HEK293T (cell line): ENCODE measurements around the gene MICALL2.

Experiments used
- BHLHE40 ChIP-seq: fragments of 450-650 bp; IDR thresholded peaks from 2 replicates; pipeline ENCODE4 v1.6.1; 2016; ENCODE audit warnings: mild to moderate bottlenecking, moderate library complexity, borderline replicate concordance
- CTBP1 ChIP-seq: fragments of 450-650 bp; IDR thresholded peaks from 2 replicates; pipeline ENCODE4 v1.6.1; 2016; ENCODE audit warnings: borderline replicate concordance
- ELF4 ChIP-seq: fragments of 450-650 bp; IDR thresholded peaks from 2 replicates; pipeline ENCODE4 v1.6.1; 2017; ENCODE audit warnings: antibody characterized with exemption
- FOXK2 ChIP-seq: fragments of 450-650 bp; IDR thresholded peaks from 2 replicates; pipeline ENCODE4 v1.6.1; 2016; ENCODE audit warnings: mild to moderate bottlenecking
- FOXM1 ChIP-seq: fragments of 450-650 bp; IDR thresholded peaks from 2 replicates; pipeline ENCODE4 v1.6.1; 2017; ENCODE audit warnings: mild to moderate bottlenecking, borderline replicate concordance
- HDGF ChIP-seq: fragments of 450-650 bp; IDR thresholded peaks from 2 replicates; pipeline ENCODE4 v1.6.1; 2017; ENCODE audit warnings: antibody characterized with exemption, borderline replicate concordance
- L3MBTL2 ChIP-seq: fragments of 450-650 bp; conservative IDR thresholded peaks from 2 replicates; pipeline ENCODE4 v1.6.1; 2016; ENCODE audit warnings: mild to moderate bottlenecking
- PKNOX1 ChIP-seq: fragments of 450-650 bp; IDR thresholded peaks from 2 replicates; pipeline ENCODE4 v1.6.1; 2016
- SP1 ChIP-seq: fragments of 450-650 bp; IDR thresholded peaks from 2 replicates; pipeline ENCODE4 v1.6.1; 2017
- SUZ12 ChIP-seq: fragments of 450-650 bp; IDR thresholded peaks from 2 replicates; pipeline ENCODE4 v1.6.1; 2016; ENCODE audit warnings: mild to moderate bottlenecking

GRCh38 chr7:1475393-1475792 lies 16.1 kb upstream of the MICALL2 start:
- TF ChIP-seq FOXM1 (no peak), L3MBTL2 (no peak), SP1 (no peak), BHLHE40 (no peak), FOXK2 (no peak), SUZ12 (no peak), PKNOX1 (no peak), CTBP1 (no peak), ELF4 (no peak), HDGF (no peak)
